PFSK-1 (cell line): ENCODE results near the gene TBC1D30.

Experiments
- POLR2AphosphoS5 ChIP-seq: IDR thresholded peaks from 2 replicates; pipeline ENCODE4 v1.6.1; 2012; ENCODE audit warnings: low read depth, mild to moderate bottlenecking, control low read depth, low read length, moderate library complexity
- REST ChIP-seq, 2 experiments: IDR thresholded peaks; 2 replicates each; pipeline versions ENCODE4 v1.6.1 to v1.8.0; 2011 to 2012; ENCODE audit warnings: low read depth in 2 of 2, low read length in 2 of 2, control low read depth in 1 of 2, inconsistent platforms in 1 of 2, mild to moderate bottlenecking in 1 of 2, moderate library complexity in 1 of 2; ENCODE audit not compliant: insufficient read depth in 1 of 2

DNA sequence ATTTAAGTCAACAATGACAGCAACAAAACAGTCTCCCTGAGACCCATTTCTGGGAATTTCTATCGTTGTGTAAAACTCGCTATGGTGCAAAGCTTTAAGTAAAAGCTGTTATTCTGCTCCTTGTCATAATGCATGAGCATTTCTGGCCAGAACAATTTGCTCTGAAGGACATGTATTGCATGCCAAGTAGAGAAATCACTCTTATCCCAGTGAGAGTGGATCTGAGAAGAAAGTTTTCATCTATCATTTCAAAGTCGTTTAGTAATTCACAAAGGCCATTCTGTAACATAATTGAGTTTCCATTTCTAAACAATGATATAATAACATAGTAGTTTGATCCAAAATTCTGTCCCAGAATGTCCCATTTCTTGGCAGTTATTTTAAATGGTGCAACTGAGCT, 86.6 kb downstream of the TBC1D30 start:
- TF ChIP-seq REST (IDR thresholded peaks at IDR 0.05; ENCODE audit: insufficient read depth in 1 of 2, low read depth in 2 of 2, low read length in 2 of 2): no peak
- no peak for TF ChIP-seq POLR2AphosphoS5
